Measurements from ENCODE around the gene PHETA1.

- TF ChIP-seq FOXA1 (IDR thresholded peaks at IDR 0.05) (no peak), BHLHE40 (IDR thresholded peaks at IDR 0.05; ENCODE audit: borderline replicate concordance) (no peak), ARNT (IDR thresholded peaks at IDR 0.05) (no peak), TARDBP (IDR thresholded peaks at IDR 0.05) (no peak), SP1 (IDR thresholded peaks at IDR 0.05) (no peak), SUZ12 (IDR thresholded peaks at IDR 0.05) (no peak), FOXK2 (IDR thresholded peaks at IDR 0.05) (no peak)
Observed at GRCh38 chr12:111393700-111394300, 24.9 kb upstream of the PHETA1 start.

All from HEK293T (cell line).